MM.1S (cell line): ENCODE data around the gene DCBLD2.

Source experiments
- DNase-seq: peaks from one replicate; pipeline ENCODE4 v3.0.0-alpha.2; 2015
- H2AFZ ChIP-seq: fragments of 300-600 bp; sonication (generic); 2 replicates; pipeline ENCODE4 v1.6.0; 2016; ENCODE audit warnings: antibody characterized with exemption, low read length
- H3F3A ChIP-seq: fragments of 300-600 bp; sonication (generic); 2 replicates; pipeline ENCODE4 v1.6.1; 2016; ENCODE audit warnings: mild to moderate bottlenecking, antibody characterized with exemption, low read length, moderate library complexity, mixed read lengths; ENCODE audit not compliant: insufficient read depth
- H3K27ac ChIP-seq: fragments of 300-600 bp; sonication (generic); 2 replicates; pipeline ENCODE4 v1.5.1; 2016; ENCODE audit warnings: mild to moderate bottlenecking, low read length
- H3K27me3 ChIP-seq: fragments of 300-600 bp; sonication (generic); replicated peaks from 2 replicates; pipeline ENCODE4 v1.6.0; 2016; ENCODE audit warnings: low read length; ENCODE audit not compliant: insufficient read depth
- H3K36me3 ChIP-seq: fragments of 300-600 bp; sonication (generic); replicated peaks from 2 replicates; pipeline ENCODE4 v1.6.1; 2016; ENCODE audit warnings: mild to moderate bottlenecking, low read length, mixed read lengths; ENCODE audit not compliant: insufficient read depth
- H3K4me1 ChIP-seq: fragments of 300-600 bp; sonication (generic); 2 replicates; pipeline ENCODE4 v1.6.1; 2016; ENCODE audit warnings: low read length, mixed read lengths
- H3K4me2 ChIP-seq: fragments of 300-600 bp; sonication (generic); 2 replicates; pipeline ENCODE4 v1.6.0; 2016; ENCODE audit warnings: low read depth, low read length
- H3K4me3 ChIP-seq: fragments of 300-600 bp; sonication (generic); 2 replicates; pipeline ENCODE4 v1.5.1; 2016; ENCODE audit warnings: low read length, mixed read lengths
- H3K79me2 ChIP-seq: fragments of 300-600 bp; sonication (generic); 2 replicates; pipeline ENCODE4 v1.6.1; 2016; ENCODE audit warnings: mixed run types, low read length, mixed read lengths
- H3K9ac ChIP-seq: fragments of 300-600 bp; sonication (generic); 2 replicates; pipeline ENCODE4 v1.6.1; 2016; ENCODE audit warnings: low read length, mixed read lengths
- H3K9me2 ChIP-seq: fragments of 300-600 bp; sonication (generic); replicated peaks from 2 replicates; pipeline ENCODE4 v1.6.1; 2016; ENCODE audit warnings: mild to moderate bottlenecking, low read length, mixed read lengths; ENCODE audit not compliant: insufficient read depth
- H3K9me3 ChIP-seq: fragments of 300-600 bp; sonication (generic); replicated peaks from 2 replicates; pipeline ENCODE4 v1.6.1; 2016; ENCODE audit warnings: mild to moderate bottlenecking, low read length, mixed read lengths; ENCODE audit not compliant: insufficient read depth
- H4K20me1 ChIP-seq: fragments of 300-600 bp; sonication (generic); 2 replicates; pipeline ENCODE4 v1.6.1; 2016; ENCODE audit warnings: mild to moderate bottlenecking, low read length, moderate library complexity, mixed read lengths; ENCODE audit not compliant: insufficient read depth
- CTCF ChIP-seq: fragments of 300-600 bp; sonication (generic); IDR thresholded peaks from 2 replicates; pipeline ENCODE4 v1.5.1; 2016; ENCODE audit warnings: antibody characterized with exemption, low read length, mixed read lengths
- EZH2 ChIP-seq: fragments of 300-600 bp; sonication (generic); optimal IDR thresholded peaks from 2 replicates; pipeline ENCODE3; 2017; ENCODE audit warnings: low read depth, mild to moderate bottlenecking, antibody characterized with exemption, low read length, mixed read lengths
- EZH2phosphoT487 ChIP-seq: fragments of 300-600 bp; sonication (generic); IDR thresholded peaks from 2 replicates; pipeline ENCODE4 v1.6.1; 2018; ENCODE audit warnings: antibody characterized with exemption, low read length

The DCBLD2 gene

GRCh38 chr3:98817547-98818041 lies 83.9 kb downstream of the DCBLD2 start:
- no peak overlapping the region for H3K4me3 ChIP-seq
- no peaks in the 10 kb centered on the region for H3K27me3 ChIP-seq
- TF ChIP-seq CTCF (peak; percentile 70), EZH2phosphoT487 (no peak)
- H2AFZ ChIP-seq, result no peak overlapping the region
- no peaks in the 10 kb centered on the region for H4K20me1 ChIP-seq
- DNase-seq, result peak; percentile 54
- H3K4me2 ChIP-seq, result no peak overlapping the region
- H3K9me2 ChIP-seq, result no peaks in the 10 kb centered on the region
- H3K9ac ChIP-seq, result no peak overlapping the region
- H3K79me2 ChIP-seq, result no peaks in the 10 kb centered on the region
- H3K9me3 ChIP-seq, result no peaks in the 10 kb centered on the region
- H3K36me3 ChIP-seq, result no peaks in the 10 kb centered on the region
- no peaks in the 10 kb centered on the region for H3F3A ChIP-seq
- H3K4me1 ChIP-seq, result no peaks in the 10 kb centered on the region
- H3K27ac ChIP-seq, result no peak overlapping the region

GRCh38 chr3:98814817-98815420 lies 86.6 kb downstream of the DCBLD2 start:
- TF ChIP-seq CTCF (no peak), EZH2 (no peak), EZH2phosphoT487 (no peak)
- no peak overlapping the region for H3K9ac ChIP-seq
- H3K27ac ChIP-seq, result no peak overlapping the region
- H3K9me2 ChIP-seq, result no peaks in the 10 kb centered on the region
- no peak overlapping the region for H3K4me3 ChIP-seq
- H3K4me1 ChIP-seq, result no peaks in the 10 kb centered on the region
- no peaks in the 10 kb centered on the region for H3K36me3 ChIP-seq
- H3K4me2 ChIP-seq, result no peak overlapping the region
- no peaks in the 10 kb centered on the region for H4K20me1 ChIP-seq
- DNase-seq, result no peak
- H2AFZ ChIP-seq, result no peak overlapping the region
- H3K9me3 ChIP-seq, result no peaks in the 10 kb centered on the region
- no peaks in the 10 kb centered on the region for H3K79me2 ChIP-seq
- no peaks in the 10 kb centered on the region for H3K27me3 ChIP-seq
- no peaks in the 10 kb centered on the region for H3F3A ChIP-seq

GRCh38 chr3:98812851-98813374 lies 88.6 kb downstream of the DCBLD2 start:
- TF ChIP-seq EZH2phosphoT487 (no peak), CTCF (peak; percentile 57)
- Histone ChIP-seq H3F3A (no peaks in the 10 kb centered on the region), H3K4me1 (no peaks in the 10 kb centered on the region), H3K9ac (no peak overlapping the region), H3K9me2 (no peaks in the 10 kb centered on the region), H4K20me1 (no peaks in the 10 kb centered on the region), H3K36me3 (no peaks in the 10 kb centered on the region), H3K4me2 (no peak overlapping the region), H2AFZ (no peak overlapping the region), H3K27me3 (no peaks in the 10 kb centered on the region), H3K79me2 (no peaks in the 10 kb centered on the region), H3K9me3 (no peaks in the 10 kb centered on the region), H3K27ac (no peak overlapping the region), H3K4me3 (no peak overlapping the region)
- DNase-seq, result peak; percentile 47
